ENCODE measurements around the gene UGT1A4. TPM values are rescaled to one million over a fixed set of nuclear protein-coding genes. Genes with fewer than 3 reads are reported as not detected.

The UGT1A4 gene
- total RNA-seq, 2 experiments from 2014 or later, result not detected

DNA sequence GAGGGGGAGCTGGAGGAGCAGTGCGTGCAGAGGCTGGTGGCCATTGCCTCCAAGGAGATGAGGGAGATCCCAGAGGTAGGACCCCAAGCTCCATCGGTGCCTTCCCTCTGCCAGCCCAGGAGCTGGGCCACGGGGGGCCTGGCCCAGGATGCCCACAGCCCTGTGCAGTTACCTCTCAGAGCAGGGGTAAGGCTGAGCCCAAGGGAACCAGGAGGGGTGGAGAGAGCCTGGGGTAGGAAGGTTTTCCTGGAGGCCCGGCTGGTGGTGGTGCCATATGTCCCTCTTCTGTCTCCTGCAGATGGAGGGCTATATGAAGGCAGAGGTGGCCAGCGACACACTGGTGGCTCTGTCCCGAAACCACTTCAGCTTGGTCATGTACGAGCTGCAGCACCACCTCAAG, 71.0 kb downstream of the UGT1A4 start:
- Mint-ChIP-seq H3K36me3 (ENCODE audit: low read depth) (peaks cover 3% of the 10 kb centered on the region), H3K4me1 (ENCODE audit: low read depth) (no peaks in the 10 kb centered on the region), H3K27me3 (peaks cover 4% of the 10 kb centered on the region), H3K9me3 (peaks cover 3% of the 10 kb centered on the region), H3K4me3 (no peak overlapping the region), H3K27ac (no peak overlapping the region)
- intact Hi-C loops (cut with micrococcal nuclease), result no loop called here
- ChIA-PET CTCF (no interaction called here), POLR2A (no interaction called here)
- DNase-seq, result no peak
- ATAC-seq, result no peak
- TF ChIP-seq, protein P1, sequence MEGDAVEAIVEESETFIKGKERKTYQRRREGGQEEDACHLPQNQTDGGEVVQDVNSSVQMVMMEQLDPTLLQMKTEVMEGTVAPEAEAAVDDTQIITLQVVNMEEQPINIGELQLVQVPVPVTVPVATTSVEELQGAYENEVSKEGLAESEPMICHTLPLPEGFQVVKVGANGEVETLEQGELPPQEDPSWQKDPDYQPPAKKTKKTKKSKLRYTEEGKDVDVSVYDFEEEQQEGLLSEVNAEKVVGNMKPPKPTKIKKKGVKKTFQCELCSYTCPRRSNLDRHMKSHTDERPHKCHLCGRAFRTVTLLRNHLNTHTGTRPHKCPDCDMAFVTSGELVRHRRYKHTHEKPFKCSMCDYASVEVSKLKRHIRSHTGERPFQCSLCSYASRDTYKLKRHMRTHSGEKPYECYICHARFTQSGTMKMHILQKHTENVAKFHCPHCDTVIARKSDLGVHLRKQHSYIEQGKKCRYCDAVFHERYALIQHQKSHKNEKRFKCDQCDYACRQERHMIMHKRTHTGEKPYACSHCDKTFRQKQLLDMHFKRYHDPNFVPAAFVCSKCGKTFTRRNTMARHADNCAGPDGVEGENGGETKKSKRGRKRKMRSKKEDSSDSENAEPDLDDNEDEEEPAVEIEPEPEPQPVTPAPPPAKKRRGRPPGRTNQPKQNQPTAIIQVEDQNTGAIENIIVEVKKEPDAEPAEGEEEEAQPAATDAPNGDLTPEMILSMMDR (IDR thresholded peaks at IDR 0.05), result no peak

DNA sequence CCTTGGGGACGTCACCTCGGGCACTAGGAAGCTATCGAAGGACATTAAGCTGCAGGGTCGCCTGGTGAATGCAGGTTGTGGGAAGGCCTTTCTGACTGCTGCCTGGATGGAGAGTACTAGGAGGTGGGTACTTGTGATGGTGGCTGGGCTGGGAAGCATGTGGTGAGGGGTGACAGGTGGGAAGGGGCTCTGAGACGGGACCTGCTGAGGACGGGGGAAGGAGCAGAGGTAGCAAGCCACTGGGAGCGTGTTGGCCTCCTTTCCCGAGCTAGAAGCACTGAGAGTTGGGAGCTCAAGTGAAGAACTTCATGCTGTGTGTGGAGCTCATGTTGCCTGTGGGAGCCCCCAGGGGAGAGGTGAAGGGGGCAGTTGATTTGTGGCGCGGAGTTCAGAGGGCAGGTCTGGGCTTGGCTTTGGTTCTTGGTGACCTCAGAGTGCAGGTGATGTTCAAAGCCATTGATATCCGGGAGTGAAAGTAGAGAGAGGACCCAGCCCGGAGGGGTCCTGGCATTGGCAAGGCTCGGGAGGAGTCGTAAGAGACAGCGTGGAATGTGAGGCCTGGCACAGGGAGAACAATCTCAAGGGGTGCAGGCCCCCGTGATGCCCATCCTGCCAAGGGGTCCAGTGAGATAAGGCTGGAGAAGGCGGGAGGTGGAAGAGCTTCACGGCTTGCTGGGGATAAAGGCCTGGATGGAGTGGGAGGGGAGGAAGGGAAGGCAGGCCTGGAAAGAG, 72.8 kb downstream of the UGT1A4 start:
- peaks cover 2% of the 10 kb centered on the region for H3K9me3 Mint-ChIP-seq
- H3K27me3 Mint-ChIP-seq, result no peaks in the 10 kb centered on the region
- H3K27ac Mint-ChIP-seq, result no peak overlapping the region
- DNase-seq (no peak), ATAC-seq (no peak)
- no peak overlapping the region for H3K4me3 Mint-ChIP-seq
- intact Hi-C loops (cut with micrococcal nuclease), result no loop called here
- no peaks in the 10 kb centered on the region for H3K4me1 Mint-ChIP-seq (ENCODE audit: low read depth)
- POLR2A ChIA-PET, result no interaction called here
- no peaks in the 10 kb centered on the region for H3K36me3 Mint-ChIP-seq (ENCODE audit: low read depth)
- TF ChIP-seq, protein P1 (IDR thresholded peaks at IDR 0.05), result no peak
- CTCF ChIA-PET, result no interaction called here

DNA sequence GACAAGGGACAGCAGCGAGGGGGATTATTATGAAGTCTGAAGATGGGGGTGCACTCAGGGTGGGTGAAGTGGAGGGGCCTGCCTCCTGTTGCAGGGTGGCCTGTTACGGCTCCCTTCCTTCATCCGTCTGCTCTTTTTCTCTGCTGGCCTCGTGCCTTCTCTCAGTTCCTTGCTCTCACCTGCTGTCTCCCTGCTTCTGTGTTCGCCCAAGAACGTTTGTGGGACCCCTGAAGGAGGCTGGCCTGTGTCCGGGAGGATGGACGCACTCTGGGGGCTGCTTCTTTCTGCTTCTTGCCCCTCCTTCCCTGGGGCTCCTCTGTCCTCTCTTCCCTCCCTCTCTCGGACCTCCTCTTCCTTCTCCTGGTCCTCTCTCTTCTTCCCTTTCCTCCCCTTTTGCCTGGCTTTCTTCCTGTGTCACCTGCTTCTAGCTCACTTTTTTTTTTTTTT, 73.4 kb downstream of the UGT1A4 start:
- Mint-ChIP-seq H3K9me3 (no peaks in the 10 kb centered on the region), H3K36me3 (ENCODE audit: low read depth) (no peaks in the 10 kb centered on the region), H3K27me3 (no peaks in the 10 kb centered on the region), H3K4me3 (no peak overlapping the region), H3K27ac (no peak overlapping the region), H3K4me1 (ENCODE audit: low read depth) (no peaks in the 10 kb centered on the region)
- ATAC-seq (no peak), DNase-seq (no peak)
- TF ChIP-seq, protein P1 (IDR thresholded peaks at IDR 0.05), result no peak
- POLR2A ChIA-PET, result no interaction called here
- CTCF ChIA-PET, result no interaction called here
- intact Hi-C loops (cut with micrococcal nuclease), result no loop called here

DNA sequence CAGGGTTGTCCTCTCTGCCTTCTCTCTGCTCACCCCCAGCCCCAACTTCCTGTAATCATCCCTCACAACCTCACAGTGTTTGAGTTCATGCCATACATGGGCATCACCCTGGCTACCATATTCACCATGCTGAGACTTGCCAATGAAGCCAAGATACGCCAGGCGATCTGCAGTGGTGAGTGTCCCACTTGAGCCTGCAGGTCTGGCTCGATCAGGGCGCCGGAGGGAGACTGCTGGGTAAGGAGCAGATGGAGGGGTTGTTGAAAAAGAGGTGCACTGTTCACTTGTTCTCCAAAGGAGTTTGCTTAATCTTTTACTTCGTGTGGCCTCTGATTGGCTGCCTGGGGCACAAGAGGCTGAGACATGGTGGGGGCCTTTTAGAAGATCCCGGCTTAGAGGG, 74.2 kb downstream of the UGT1A4 start:
- Mint-ChIP-seq H3K27ac (no peak overlapping the region), H3K4me1 (ENCODE audit: low read depth) (no peaks in the 10 kb centered on the region), H3K4me3 (no peak overlapping the region), H3K36me3 (ENCODE audit: low read depth) (no peaks in the 10 kb centered on the region), H3K9me3 (no peaks in the 10 kb centered on the region), H3K27me3 (no peaks in the 10 kb centered on the region)
- ChIA-PET POLR2A (no interaction called here), CTCF (no interaction called here)
- intact Hi-C loops (cut with micrococcal nuclease), result no loop called here
- TF ChIP-seq, protein P1 (IDR thresholded peaks at IDR 0.05), result no peak
- ATAC-seq (no peak), DNase-seq (no peak)

DNA sequence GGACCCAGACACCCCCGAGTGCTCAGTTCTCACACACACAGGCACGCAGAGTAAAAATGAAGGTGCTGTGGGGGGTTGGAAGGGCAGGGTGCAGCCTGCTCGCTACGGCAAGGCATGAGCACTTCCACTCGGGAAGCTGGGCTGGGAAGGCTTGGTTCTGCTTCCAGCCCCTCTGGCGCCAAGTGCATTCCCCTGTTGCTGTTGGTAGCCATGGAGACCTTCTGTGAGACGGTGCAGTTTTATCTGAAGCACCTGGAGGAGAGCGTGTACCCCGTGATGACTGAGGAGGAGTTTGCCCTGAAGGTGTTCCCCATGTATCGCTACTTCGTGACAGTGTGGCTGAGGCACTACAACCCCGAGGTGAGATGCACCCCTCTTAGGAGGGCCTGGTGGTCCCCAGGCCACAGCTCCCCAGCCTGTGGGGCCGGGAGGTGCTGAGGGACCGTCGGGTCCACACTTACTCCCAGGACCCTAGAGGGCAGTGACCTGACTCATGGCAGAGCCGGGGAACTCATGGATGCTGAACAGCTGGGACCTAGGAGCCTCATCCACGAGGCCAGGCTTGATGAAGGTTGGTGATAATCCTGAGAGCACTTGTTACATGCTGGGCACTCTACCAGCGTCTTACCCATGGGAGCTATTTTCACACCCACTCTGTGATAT, 75.1 kb downstream of the UGT1A4 start:
- CTCF ChIA-PET, result no interaction called here
- ATAC-seq, result no peak
- Mint-ChIP-seq H3K27me3 (no peaks in the 10 kb centered on the region), H3K9me3 (no peaks in the 10 kb centered on the region), H3K27ac (no peak overlapping the region), H3K4me1 (ENCODE audit: low read depth) (no peaks in the 10 kb centered on the region), H3K36me3 (ENCODE audit: low read depth) (no peaks in the 10 kb centered on the region), H3K4me3 (no peak overlapping the region)
- TF ChIP-seq, protein P1 (IDR thresholded peaks at IDR 0.05), result no peak
- intact Hi-C loops (cut with micrococcal nuclease), result no loop called here
- no peak for DNase-seq
- POLR2A ChIA-PET, result no interaction called here

All from activated CD8-positive, alpha-beta T cell treated with anti-CD3 and anti-CD28 coated beads for 36 hours (primary cell).